Vagina (tissue), 2 donors: Measurements from ENCODE around the gene KRTAP10-11. TPM values are rescaled to one million over a fixed set of nuclear protein-coding genes. Genes with fewer than 3 reads are reported as not detected.

Source experiments
- DNase-seq, 2 donors: peaks; one replicate each; pipeline ENCODE4 v3.0.0-alpha.2; 2017; ENCODE audit errors: extremely low spot score in 2 of 2
- H3K27ac ChIP-seq: fragments of 200-600 bp; sonication (generic); one replicate; pipeline ENCODE4 v1.5.1; 2019
- H3K27me3 ChIP-seq: fragments of 200-600 bp; sonication (generic); one replicate; pipeline ENCODE4 v1.5.1; 2019
- H3K36me3 ChIP-seq, 2 donors: fragments of 200-600 bp; sonication (generic); one replicate each; pipeline ENCODE4 v1.5.1; 2017 to 2019
- H3K4me1 ChIP-seq: fragments of 200-600 bp; sonication (generic); one replicate; pipeline ENCODE4 v1.5.1; 2019
- H3K4me3 ChIP-seq, 2 donors: fragments of 200-600 bp; sonication (generic); 1 replicate in 1 of 2; 2 replicates in 1 of 2; pipeline ENCODE4 v1.5.1; 2016 to 2019
- H3K9me3 ChIP-seq: fragments of 200-600 bp; sonication (generic); one replicate; pipeline ENCODE4 v1.5.1; 2019
- POLR2A ChIP-seq, 2 donors: fragments of 450-650 bp; IDR thresholded peaks; one replicate each; pipeline ENCODE4 v1.6.1; 2017; ENCODE audit warnings: antibody characterized with exemption in 2 of 2, mild to moderate bottlenecking in 2 of 2, moderate library complexity in 2 of 2
- POLR2AphosphoS5 ChIP-seq, 2 donors: sonication (generic); formaldehyde crosslinking; IDR thresholded peaks; one replicate each; pipeline ENCODE4 v1.9.0; 2017; ENCODE audit warnings: antibody characterized with exemption in 2 of 2, mild to moderate bottlenecking in 2 of 2, low read depth in 1 of 2; ENCODE audit not compliant: insufficient read depth in 1 of 2
- intact Hi-C: fragments of 100-400 bp; cut with DNase I; formaldehyde crosslinking; loops from one replicate; pipeline ENCODE4 v1.15.1; 2023
- total RNA-seq: library from RNA; depleted of rRNA; stranded (reverse); fragments of >200 nt; gene quantifications from one replicate; pipeline ENCODE4 v1.2.3, GENCODE V29; 2016
- TF ChIP-seq, protein P1 (sequence below), 3 experiments: fragments of 450-650 bp in 2 of 3; fragments of 200-600 bp in 1 of 3; sonication (generic) in 1 of 3; IDR thresholded peaks; one replicate each; pipeline ENCODE4 v1.5.1; 2017 to 2019; ENCODE audit warnings: antibody characterized with exemption in 3 of 3, mild to moderate bottlenecking in 2 of 3, moderate library complexity in 2 of 3

The KRTAP10-11 gene
- total RNA-seq, 1 donor from 2014 or later: not detected

DNA sequence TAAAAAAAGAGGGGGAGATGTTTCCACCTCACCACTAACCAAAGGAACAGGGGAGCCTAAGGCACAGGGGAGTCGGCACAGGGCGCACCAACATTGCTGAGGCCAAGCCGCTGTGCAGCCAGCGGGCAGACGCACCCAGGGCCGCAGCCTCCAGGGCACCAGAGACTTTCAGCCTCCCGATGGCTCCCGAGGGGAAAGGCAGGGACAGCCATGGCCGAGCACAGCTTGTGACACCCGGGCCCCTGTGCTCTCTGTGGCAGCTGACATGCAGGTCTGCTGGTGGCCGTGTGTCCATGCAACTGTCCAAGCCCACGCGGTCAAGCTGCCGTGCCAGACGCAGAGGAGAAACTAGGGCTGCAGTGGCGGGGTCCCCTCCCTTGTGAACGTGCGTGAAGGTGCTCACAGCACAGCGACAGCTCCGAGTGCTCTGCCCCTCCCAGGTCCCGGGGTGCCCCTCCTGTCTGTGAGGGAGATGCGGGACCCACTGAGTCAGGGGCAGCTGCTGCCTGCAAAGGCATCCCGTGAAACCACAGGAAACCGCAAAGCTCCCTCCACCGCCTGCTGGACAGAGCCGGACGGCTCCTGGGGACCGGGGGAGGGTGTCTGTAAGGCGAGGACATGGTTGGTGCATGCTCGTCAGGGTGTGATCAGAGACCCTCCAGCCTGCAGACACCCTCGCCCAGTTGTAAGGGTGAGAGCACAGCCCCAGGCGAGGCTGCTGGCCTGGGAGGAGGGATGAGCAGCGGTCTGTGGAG lies 2.5 kb downstream of the KRTAP10-11 start:
- intact Hi-C loops: no loop called here
- no peak for TF ChIP-seq POLR2AphosphoS5 (IDR thresholded peaks at IDR 0.05; ENCODE audit: insufficient read depth in 1 of 2, low read depth in 1 of 2)
- no peak for TF ChIP-seq POLR2A (IDR thresholded peaks at IDR 0.05)
- TF ChIP-seq, protein P1, sequence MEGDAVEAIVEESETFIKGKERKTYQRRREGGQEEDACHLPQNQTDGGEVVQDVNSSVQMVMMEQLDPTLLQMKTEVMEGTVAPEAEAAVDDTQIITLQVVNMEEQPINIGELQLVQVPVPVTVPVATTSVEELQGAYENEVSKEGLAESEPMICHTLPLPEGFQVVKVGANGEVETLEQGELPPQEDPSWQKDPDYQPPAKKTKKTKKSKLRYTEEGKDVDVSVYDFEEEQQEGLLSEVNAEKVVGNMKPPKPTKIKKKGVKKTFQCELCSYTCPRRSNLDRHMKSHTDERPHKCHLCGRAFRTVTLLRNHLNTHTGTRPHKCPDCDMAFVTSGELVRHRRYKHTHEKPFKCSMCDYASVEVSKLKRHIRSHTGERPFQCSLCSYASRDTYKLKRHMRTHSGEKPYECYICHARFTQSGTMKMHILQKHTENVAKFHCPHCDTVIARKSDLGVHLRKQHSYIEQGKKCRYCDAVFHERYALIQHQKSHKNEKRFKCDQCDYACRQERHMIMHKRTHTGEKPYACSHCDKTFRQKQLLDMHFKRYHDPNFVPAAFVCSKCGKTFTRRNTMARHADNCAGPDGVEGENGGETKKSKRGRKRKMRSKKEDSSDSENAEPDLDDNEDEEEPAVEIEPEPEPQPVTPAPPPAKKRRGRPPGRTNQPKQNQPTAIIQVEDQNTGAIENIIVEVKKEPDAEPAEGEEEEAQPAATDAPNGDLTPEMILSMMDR (IDR thresholded peaks at IDR 0.05): no peak
- Histone ChIP-seq H3K4me1 (no peaks in the 10 kb centered on the region), H3K27ac (no peak overlapping the region), H3K4me3 (no peak overlapping the region), H3K36me3 (no peaks in the 10 kb centered on the region), H3K9me3 (no peaks in the 10 kb centered on the region), H3K27me3 (no peaks in the 10 kb centered on the region)
- DNase-seq: no peak

DNA sequence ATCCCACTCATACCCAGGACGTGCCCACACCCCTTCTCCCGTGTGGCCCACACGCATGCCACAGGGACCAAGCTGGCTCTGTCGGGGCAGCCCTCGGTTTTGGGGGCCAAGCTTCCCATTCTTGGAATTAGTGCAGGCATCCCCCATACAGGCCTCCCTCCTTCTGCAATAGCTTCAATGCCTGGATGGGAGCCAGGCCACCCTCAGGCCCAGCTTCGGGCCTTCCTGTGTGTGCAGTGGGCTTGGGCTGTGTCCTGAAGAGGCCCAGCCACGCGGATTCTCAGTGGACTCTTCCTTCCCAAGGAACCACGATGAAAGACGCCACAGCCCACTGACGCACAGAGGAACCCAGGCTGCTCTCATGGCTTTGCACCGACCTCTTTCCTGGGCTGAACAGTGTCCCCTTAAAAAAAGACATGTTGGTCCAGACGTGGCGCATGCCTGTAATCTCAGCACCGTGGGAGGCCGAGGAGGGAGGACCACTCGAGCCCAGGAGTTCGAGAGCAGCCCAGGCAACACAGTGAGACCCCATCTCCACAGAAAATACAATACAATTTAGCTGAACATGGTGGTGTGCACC lies 3.4 kb downstream of the KRTAP10-11 start:
- no peaks in the 10 kb centered on the region for H3K27me3 ChIP-seq
- DNase-seq: no peak
- no peak overlapping the region for H3K4me3 ChIP-seq
- H3K27ac ChIP-seq: no peak overlapping the region
- H3K4me1 ChIP-seq: no peaks in the 10 kb centered on the region
- intact Hi-C loops: no loop called here
- H3K9me3 ChIP-seq: no peaks in the 10 kb centered on the region
- TF ChIP-seq POLR2A (IDR thresholded peaks at IDR 0.05): no peak
- TF ChIP-seq, protein P1 (IDR thresholded peaks at IDR 0.05): no peak
- no peak for TF ChIP-seq POLR2AphosphoS5 (IDR thresholded peaks at IDR 0.05; ENCODE audit: insufficient read depth in 1 of 2, low read depth in 1 of 2)
- H3K36me3 ChIP-seq: no peaks in the 10 kb centered on the region

DNA sequence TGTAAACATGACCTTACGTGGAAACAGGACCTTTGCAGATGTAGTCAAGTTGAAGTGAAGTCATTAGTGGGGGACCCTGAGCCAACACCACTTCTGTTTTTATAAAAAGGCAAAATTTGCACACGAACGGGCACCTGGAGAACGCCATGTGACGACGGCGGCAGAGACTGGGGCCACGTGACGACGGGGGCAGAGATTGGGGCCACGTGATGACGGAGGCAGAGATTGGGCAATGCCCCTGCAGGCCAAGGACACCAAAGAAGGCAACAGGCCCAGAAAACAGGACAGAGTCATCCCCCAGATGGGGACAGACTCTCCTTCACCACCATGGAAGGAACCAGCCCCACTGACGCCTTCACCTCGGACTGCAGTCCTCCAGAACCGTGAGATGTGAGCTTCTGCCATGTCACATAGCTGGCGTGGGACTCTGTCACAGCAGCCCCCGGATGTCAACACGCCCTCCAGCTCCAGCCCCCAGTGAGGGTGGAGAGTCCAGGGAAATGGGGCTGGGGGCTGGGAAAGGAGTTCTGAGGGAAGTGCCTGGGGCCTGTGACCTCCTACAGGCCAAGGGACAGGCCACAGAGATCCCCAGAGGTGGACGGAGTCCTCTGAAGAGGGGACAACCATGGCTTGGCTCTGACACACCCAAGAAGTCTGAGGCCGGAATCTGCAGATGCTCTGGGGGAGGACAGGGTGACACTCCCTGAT lies 4.2 kb downstream of the KRTAP10-11 start:
- no peak overlapping the region for H3K4me3 ChIP-seq
- no peak overlapping the region for H3K27ac ChIP-seq
- intact Hi-C loops: no loop called here
- no peaks in the 10 kb centered on the region for H3K27me3 ChIP-seq
- no peaks in the 10 kb centered on the region for H3K9me3 ChIP-seq
- H3K4me1 ChIP-seq: no peaks in the 10 kb centered on the region
- TF ChIP-seq POLR2A (IDR thresholded peaks at IDR 0.05): no peak
- TF ChIP-seq POLR2AphosphoS5 (IDR thresholded peaks at IDR 0.05; ENCODE audit: insufficient read depth in 1 of 2, low read depth in 1 of 2): no peak
- TF ChIP-seq, protein P1 (IDR thresholded peaks at IDR 0.05): no peak
- DNase-seq: no peak
- no peaks in the 10 kb centered on the region for H3K36me3 ChIP-seq

DNA sequence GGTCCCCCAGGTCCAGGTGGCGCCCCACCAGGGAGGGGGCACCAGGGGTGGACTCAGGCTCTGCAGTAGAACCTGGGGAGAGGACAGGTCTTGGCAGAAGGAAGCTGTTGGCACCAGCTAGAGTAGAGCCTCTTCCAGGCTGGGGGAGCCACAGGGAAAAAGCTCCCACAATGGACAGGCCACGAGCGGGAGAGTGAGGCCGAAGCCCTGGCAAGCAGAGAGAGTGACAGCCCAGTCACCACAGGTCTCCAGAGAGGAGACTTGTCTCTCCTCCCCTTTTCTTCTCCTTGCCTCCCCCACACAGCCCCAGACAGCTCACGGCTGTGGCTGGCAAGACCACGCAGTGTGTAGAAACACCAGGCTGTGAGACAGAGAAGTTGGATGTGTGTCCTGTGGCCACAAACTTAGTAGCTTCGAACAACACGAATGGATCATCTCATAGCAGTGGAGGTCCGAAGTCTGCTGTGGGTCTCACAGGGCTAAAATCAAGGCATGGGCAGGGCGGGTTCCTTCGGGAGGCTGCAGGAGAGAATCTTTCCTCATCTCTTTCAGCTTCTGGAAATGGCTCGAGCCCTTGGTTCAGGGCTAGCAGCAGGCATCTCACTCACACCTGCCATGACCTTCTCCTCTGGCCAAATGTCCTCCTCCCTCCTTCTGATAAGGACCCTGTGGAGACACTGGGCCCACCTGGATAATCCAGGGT lies 4.9 kb downstream of the KRTAP10-11 start:
- no peaks in the 10 kb centered on the region for H3K27me3 ChIP-seq
- DNase-seq: no peak
- no peak for TF ChIP-seq POLR2A (IDR thresholded peaks at IDR 0.05)
- TF ChIP-seq, protein P1 (IDR thresholded peaks at IDR 0.05): no peak
- no peak for TF ChIP-seq POLR2AphosphoS5 (IDR thresholded peaks at IDR 0.05; ENCODE audit: insufficient read depth in 1 of 2, low read depth in 1 of 2)
- no peaks in the 10 kb centered on the region for H3K4me1 ChIP-seq
- H3K4me3 ChIP-seq: no peak overlapping the region
- H3K9me3 ChIP-seq: no peaks in the 10 kb centered on the region
- H3K36me3 ChIP-seq: no peaks in the 10 kb centered on the region
- intact Hi-C loops: no loop called here
- no peak overlapping the region for H3K27ac ChIP-seq
